OCI-LY1 (cell line): ENCODE measurements around the gene POC1A.
"Not testable (repeated sequence)": the region's sequence is repeated elsewhere in the genome, so short reads cannot be mapped to it uniquely, and the experiment has no call there.

Source experiments
- H2AFZ ChIP-seq: fragments of 200-600 bp; sonication (generic), shearing (Covaris generic); 2 replicates; pipeline ENCODE4 v1.6.0; 2014; ENCODE audit warnings: antibody characterized with exemption, mild to moderate bottlenecking, low read length
- H3F3A ChIP-seq: fragments of 200-600 bp; sonication (generic), shearing (Covaris generic); 2 replicates; pipeline ENCODE4 v1.6.0; 2014; ENCODE audit warnings: mild to moderate bottlenecking, antibody characterized with exemption, low read length, moderate library complexity; ENCODE audit not compliant: insufficient read depth
- H3K27ac ChIP-seq: fragments of 200-600 bp; sonication (generic); 2 replicates; pipeline ENCODE4 v1.5.1; 2014; ENCODE audit warnings: low read length, mixed run types, mild to moderate bottlenecking, low read depth; ENCODE audit not compliant: poor library complexity, severe bottlenecking
- H3K27me3 ChIP-seq: fragments of 200-600 bp; sonication (generic); 2 replicates; pipeline ENCODE4 v1.6.0; 2014; ENCODE audit warnings: antibody characterized with exemption, mild to moderate bottlenecking, low read length, moderate library complexity; ENCODE audit not compliant: insufficient read depth
- H3K36me3 ChIP-seq: fragments of 200-600 bp; sonication (generic); 2 replicates; pipeline ENCODE4 v1.6.1; 2014; ENCODE audit warnings: mild to moderate bottlenecking, antibody characterized with exemption, low read length, moderate library complexity, mixed read lengths; ENCODE audit not compliant: insufficient read depth
- H3K4me1 ChIP-seq: fragments of 200-600 bp; sonication (generic); 2 replicates; pipeline ENCODE4 v1.5.1; 2014; ENCODE audit warnings: mild to moderate bottlenecking, low read length, moderate library complexity; ENCODE audit not compliant: insufficient read depth, severe bottlenecking
- H3K4me2 ChIP-seq: fragments of 200-600 bp; sonication (generic), shearing (Covaris generic); 2 replicates; pipeline ENCODE4 v1.6.1; 2014; ENCODE audit warnings: low read length
- H3K4me3 ChIP-seq: fragments of 200-600 bp; sonication (generic); 2 replicates; pipeline ENCODE4 v1.5.1; 2014; ENCODE audit warnings: low read length, low read depth, mild to moderate bottlenecking, mixed read lengths; ENCODE audit not compliant: poor library complexity, severe bottlenecking
- H3K79me2 ChIP-seq: fragments of 200-600 bp; shearing (Covaris generic); 2 replicates; pipeline ENCODE4 v1.6.1; 2016; ENCODE audit warnings: mixed run types, low read length, mixed read lengths; ENCODE audit not compliant: insufficient read depth
- H3K9ac ChIP-seq: fragments of 200-600 bp; sonication (generic), shearing (Covaris generic); 2 replicates; pipeline ENCODE4 v1.6.1; 2014; ENCODE audit warnings: mild to moderate bottlenecking, low read length, mixed read lengths
- H3K9me2 ChIP-seq: fragments of 200-600 bp; sonication (generic), shearing (Covaris generic); 2 replicates; pipeline ENCODE4 v1.6.1; 2014; ENCODE audit warnings: low read depth, mild to moderate bottlenecking, low read length, mixed read lengths
- H3K9me3 ChIP-seq: fragments of 200-600 bp; shearing (Covaris generic); 2 replicates; pipeline ENCODE4 v1.6.1; 2014; ENCODE audit warnings: low read length, mixed read lengths
- H4K20me1 ChIP-seq: fragments of 200-600 bp; sonication (generic), shearing (Covaris generic); 2 replicates; pipeline ENCODE4 v1.6.0; 2016; ENCODE audit warnings: mild to moderate bottlenecking, low read length; ENCODE audit not compliant: insufficient read depth
- CTCF ChIP-seq: fragments of 200-600 bp; sonication (generic), shearing (Covaris generic); IDR thresholded peaks from 2 replicates; pipeline ENCODE4 v1.5.1; 2017; ENCODE audit warnings: mild to moderate bottlenecking, antibody characterized with exemption, low read length, moderate library complexity, mixed read lengths
- EZH2 ChIP-seq: fragments of 200-600 bp; sonication (generic), shearing (Covaris generic); IDR thresholded peaks from 2 replicates; pipeline ENCODE4 v1.8.0; 2017; ENCODE audit warnings: borderline replicate concordance, mixed run types, mild to moderate bottlenecking, antibody characterized with exemption, low read length, moderate library complexity, mixed read lengths

Gene POC1A

DNA sequence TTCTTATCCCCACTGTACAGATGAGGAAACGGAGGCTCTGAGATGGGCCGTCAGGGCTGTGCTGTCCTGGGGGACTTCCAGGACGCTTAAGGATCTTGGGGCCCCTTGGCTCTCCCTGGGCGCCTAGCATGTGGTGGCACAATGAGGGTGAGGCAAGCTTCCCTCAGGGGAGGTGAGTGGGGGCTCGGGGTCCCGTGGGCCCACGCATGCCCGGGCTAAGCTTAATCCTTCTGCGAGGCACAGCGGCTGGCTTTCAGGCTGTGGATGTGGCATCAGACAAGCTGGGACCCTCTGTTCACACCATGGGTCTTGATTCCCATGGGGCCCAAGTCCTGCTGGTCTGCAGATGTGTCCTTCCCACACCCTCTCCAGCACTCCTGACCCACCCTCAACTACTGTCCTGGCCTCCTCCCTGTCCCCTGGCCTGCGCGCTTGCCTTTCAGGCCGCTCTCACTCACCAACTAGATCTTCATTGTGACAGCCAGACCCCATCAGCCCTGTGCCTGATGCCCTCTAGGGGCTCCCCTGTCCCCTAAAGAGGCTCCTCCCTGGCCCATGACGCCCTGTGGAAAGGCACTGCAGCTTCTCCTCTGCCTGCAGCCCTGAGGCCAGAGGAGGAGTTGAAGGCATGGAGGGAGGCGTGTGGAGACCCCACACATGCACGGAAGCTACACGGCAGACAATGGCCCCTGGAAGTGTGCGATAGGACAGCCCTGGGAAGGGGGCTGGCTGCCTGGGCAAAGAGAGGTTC lies 109.2 kb downstream of the POC1A start:
- TF ChIP-seq EZH2 = no peak
- 0 out of 2 replicates have a peak, but pooled peaks have one; percentile 7 for TF ChIP-seq CTCF
- no peak overlapping the region for H3K9ac ChIP-seq
- no peak overlapping the region for H3K4me3 ChIP-seq
- H4K20me1 ChIP-seq = no peaks in the 10 kb centered on the region
- no peaks in the 10 kb centered on the region for H3K4me1 ChIP-seq
- H3K27ac ChIP-seq = no peak overlapping the region
- H3K27me3 ChIP-seq = 0 out of 2 replicates have a peak, but pooled peaks cover 9% of the 10 kb centered on the region
- peaks cover 10% of the 10 kb centered on the region for H3K36me3 ChIP-seq
- no peaks in the 10 kb centered on the region for H3F3A ChIP-seq
- H2AFZ ChIP-seq = no peak overlapping the region
- H3K4me2 ChIP-seq = no peak overlapping the region
- no peaks in the 10 kb centered on the region for H3K9me2 ChIP-seq
- no peaks in the 10 kb centered on the region for H3K9me3 ChIP-seq
- H3K79me2 ChIP-seq = no peaks in the 10 kb centered on the region

GRCh38 chr3:52043750-52044149 lies 110.5 kb downstream of the POC1A start:
- no peaks in the 10 kb centered on the region for H3K79me2 ChIP-seq
- no peaks in the 10 kb centered on the region for H3K9me3 ChIP-seq
- H4K20me1 ChIP-seq = no peaks in the 10 kb centered on the region
- no peak overlapping the region for H3K4me3 ChIP-seq
- no peak overlapping the region for H3K9ac ChIP-seq
- H3K27me3 ChIP-seq = peaks cover 18% of the 10 kb centered on the region; the same call in 1 of the 2 replicates
- TF ChIP-seq CTCF (no peak), EZH2 (no peak)
- H3K4me2 ChIP-seq = no peak overlapping the region
- H3K9me2 ChIP-seq = no peaks in the 10 kb centered on the region
- no peaks in the 10 kb centered on the region for H3F3A ChIP-seq
- H2AFZ ChIP-seq = no peak overlapping the region
- H3K36me3 ChIP-seq = no peaks in the 10 kb centered on the region
- H3K27ac ChIP-seq = no peak overlapping the region
- H3K4me1 ChIP-seq = no peaks in the 10 kb centered on the region

DNA sequence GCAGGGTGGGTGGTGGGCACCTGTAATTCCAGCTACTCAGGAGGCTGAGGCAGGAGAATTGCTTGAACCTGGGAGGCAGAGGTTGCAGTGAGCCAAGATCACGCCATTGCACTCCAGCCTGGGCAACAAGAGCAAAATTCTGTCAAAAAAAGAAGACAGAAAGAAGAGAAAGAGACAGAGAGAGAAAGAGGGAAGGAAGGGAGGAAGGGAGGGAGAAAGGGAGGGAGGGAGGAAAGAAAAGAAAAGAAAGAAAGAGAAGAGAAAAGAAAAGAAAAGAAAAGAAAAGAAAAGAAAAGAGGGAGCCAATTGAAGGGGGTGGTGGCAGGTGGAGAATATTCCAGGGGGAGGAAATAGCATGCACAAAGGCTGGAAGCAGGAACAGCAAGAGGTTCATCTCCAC lies 111.2 kb downstream of the POC1A start:
- not testable (repeated sequence) for H3K79me2 ChIP-seq, H3F3A ChIP-seq, H3K36me3 ChIP-seq, H4K20me1 ChIP-seq, H3K4me2 ChIP-seq, H3K4me3 ChIP-seq, H3K9me2 ChIP-seq, H3K9ac ChIP-seq, H3K27ac ChIP-seq, H3K4me1 ChIP-seq, H2AFZ ChIP-seq, H3K9me3 ChIP-seq
- H3K27me3 ChIP-seq = peaks cover 19% of the 10 kb centered on the region; the same call in 1 of the 2 replicates
